Stomach (tissue), 9 donors: Measurements from ENCODE around the gene CACNA2D3. TPM values are rescaled to one million over a fixed set of nuclear protein-coding genes. Genes with fewer than 3 reads are reported as not detected.

Experiments used
- DNase-seq, 2 donors: peaks; one replicate each; pipeline versions ENCODE4 v3.0.0 to v3.0.0-alpha.2; 2013 to 2019
- H3K27ac ChIP-seq, 5 donors: fragments of 200-600 bp in 4 of 5; sonication (generic) in 4 of 5; one replicate each; pipeline ENCODE4 v1.5.1; 2013 to 2019; ENCODE audit warnings: mild to moderate bottlenecking in 1 of 5, moderate library complexity in 1 of 5
- H3K27me3 ChIP-seq, 3 donors: fragments of 200-600 bp; sonication (generic); one replicate each; pipeline ENCODE4 v1.5.1; 2017 to 2019; ENCODE audit warnings: mixed run types in 1 of 3
- H3K36me3 ChIP-seq, 4 donors: fragments of 200-600 bp; sonication (generic); 1 replicate in 3 of 4; 2 replicates in 1 of 4; pipeline ENCODE4 v1.5.1; 2016 to 2019
- H3K4me1 ChIP-seq, 4 donors: fragments of 200-600 bp; sonication (generic); one replicate each; pipeline ENCODE4 v1.5.1; 2016 to 2019
- H3K4me3 ChIP-seq, 4 donors: fragments of 200-600 bp; sonication (generic) in 3 of 4; one replicate each; pipeline ENCODE4 v1.5.1; 2016 to 2019; ENCODE audit warnings: mild to moderate bottlenecking in 1 of 4
- H3K9me3 ChIP-seq, 4 donors: fragments of 200-600 bp; sonication (generic); one replicate each; pipeline ENCODE4 v1.5.1; 2016 to 2019
- EP300 ChIP-seq: sonication (generic); formaldehyde crosslinking; IDR thresholded peaks from one replicate; pipeline ENCODE4 v1.6.1; 2017; ENCODE audit warnings: antibody characterized with exemption
- POLR2A ChIP-seq, 4 donors: fragments of 450-650 bp; IDR thresholded peaks; one replicate each; pipeline ENCODE4 v1.6.1; 2016; ENCODE audit warnings: antibody characterized with exemption in 4 of 4, control low read depth in 2 of 4, mild to moderate bottlenecking in 1 of 4, moderate library complexity in 1 of 4
- POLR2AphosphoS5 ChIP-seq, 3 donors: sonication (generic); formaldehyde crosslinking; IDR thresholded peaks; one replicate each; pipeline ENCODE4 v1.6.1; 2016; ENCODE audit warnings: antibody characterized with exemption in 3 of 3
- WGBS, 5 donors: extraction: QIAGEN DNeasy Blood & Tissue Kit in 3 of 5; methylation state at CpG; one replicate each; pipeline versions ENCODE4 v1.1.5 to v1.1.7; 2013 to 2018; 5-methylcytosine and 5-hydroxymethylcytosine counted together
- intact Hi-C: fragments of 100-400 bp; cut with DNase I; formaldehyde crosslinking; loops from one replicate; pipeline ENCODE4 v1.15.1; 2023; ENCODE audit warnings: low total_unique reads
- polyA plus RNA-seq, 3 donors: library from polyadenylated mRNA; stranded (reverse); fragments of 200-250 nt; gene quantifications; one replicate each; pipeline ENCODE4 v1.2.3, GENCODE V29; 2013
- total RNA-seq, 5 donors: library from RNA; depleted of rRNA; stranded (reverse); fragments of >200 nt; gene quantifications; one replicate each; pipeline versions ENCODE4 v1.1.0 to v1.2.3, GENCODE V29; 2014 to 2016
- TF ChIP-seq, protein P1 (sequence below), 7 experiments: fragments of 450-650 bp in 4 of 7; fragments of 200-600 bp in 3 of 7; sonication (generic) in 3 of 7; IDR thresholded peaks; one replicate each; pipeline ENCODE4 v1.5.1; 2016 to 2019; ENCODE audit warnings: antibody characterized with exemption in 7 of 7, control low read depth in 2 of 7, mild to moderate bottlenecking in 1 of 7
- donor health status: healthy with polysubstance abuse.
- donor health status: Bipolar disorder and iron deficiency.
- donor health status: healthy.

CACNA2D3 gene
- total and polyA plus RNA-seq, 8 donors = 0.56 to 54.0 (median 2.9) TPM; not detected in 1

DNA sequence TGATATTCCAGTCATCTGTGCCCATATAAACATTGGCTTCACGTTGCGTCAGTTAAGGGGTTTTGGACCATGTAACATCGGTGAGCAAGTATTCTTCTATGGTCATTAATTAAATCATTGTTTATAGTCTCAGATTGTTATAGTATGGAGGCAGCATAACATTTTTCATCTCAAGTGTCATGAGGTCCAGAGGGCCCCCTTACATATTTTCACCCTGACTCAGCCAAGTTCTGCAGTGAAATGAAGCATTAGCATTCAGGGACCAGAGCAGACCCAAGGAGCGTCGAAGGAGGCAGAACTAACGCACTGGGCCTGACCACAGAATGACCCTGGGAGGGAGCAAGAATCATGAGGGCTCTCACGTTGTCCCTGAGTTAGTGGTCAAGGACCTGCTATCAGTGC is 634.0 kb downstream of the CACNA2D3 start:
- Histone ChIP-seq H3K4me3 (no peak overlapping the region), H3K36me3 (no peaks in the 10 kb centered on the region), H3K4me1 (no peaks in the 10 kb centered on the region), H3K27ac (no peak overlapping the region), H3K27me3 (no peaks in the 10 kb centered on the region), H3K9me3 (no peaks in the 10 kb centered on the region)
- TF ChIP-seq POLR2A (IDR thresholded peaks at IDR 0.05) (no peak), POLR2AphosphoS5 (IDR thresholded peaks at IDR 0.05) (peak in 1 of 3 donors; percentile 12), EP300 (no peak)
- TF ChIP-seq, protein P1, sequence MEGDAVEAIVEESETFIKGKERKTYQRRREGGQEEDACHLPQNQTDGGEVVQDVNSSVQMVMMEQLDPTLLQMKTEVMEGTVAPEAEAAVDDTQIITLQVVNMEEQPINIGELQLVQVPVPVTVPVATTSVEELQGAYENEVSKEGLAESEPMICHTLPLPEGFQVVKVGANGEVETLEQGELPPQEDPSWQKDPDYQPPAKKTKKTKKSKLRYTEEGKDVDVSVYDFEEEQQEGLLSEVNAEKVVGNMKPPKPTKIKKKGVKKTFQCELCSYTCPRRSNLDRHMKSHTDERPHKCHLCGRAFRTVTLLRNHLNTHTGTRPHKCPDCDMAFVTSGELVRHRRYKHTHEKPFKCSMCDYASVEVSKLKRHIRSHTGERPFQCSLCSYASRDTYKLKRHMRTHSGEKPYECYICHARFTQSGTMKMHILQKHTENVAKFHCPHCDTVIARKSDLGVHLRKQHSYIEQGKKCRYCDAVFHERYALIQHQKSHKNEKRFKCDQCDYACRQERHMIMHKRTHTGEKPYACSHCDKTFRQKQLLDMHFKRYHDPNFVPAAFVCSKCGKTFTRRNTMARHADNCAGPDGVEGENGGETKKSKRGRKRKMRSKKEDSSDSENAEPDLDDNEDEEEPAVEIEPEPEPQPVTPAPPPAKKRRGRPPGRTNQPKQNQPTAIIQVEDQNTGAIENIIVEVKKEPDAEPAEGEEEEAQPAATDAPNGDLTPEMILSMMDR (IDR thresholded peaks at IDR 0.05) = no peak
- peak in 1 of 2 donors; percentile 60 for DNase-seq
- WGBS, 5 donors = 57 to 74% (median 66%) methylated on average over 6 to 7 of the region's 7 CpGs
- intact Hi-C loops = no loop called here

DNA sequence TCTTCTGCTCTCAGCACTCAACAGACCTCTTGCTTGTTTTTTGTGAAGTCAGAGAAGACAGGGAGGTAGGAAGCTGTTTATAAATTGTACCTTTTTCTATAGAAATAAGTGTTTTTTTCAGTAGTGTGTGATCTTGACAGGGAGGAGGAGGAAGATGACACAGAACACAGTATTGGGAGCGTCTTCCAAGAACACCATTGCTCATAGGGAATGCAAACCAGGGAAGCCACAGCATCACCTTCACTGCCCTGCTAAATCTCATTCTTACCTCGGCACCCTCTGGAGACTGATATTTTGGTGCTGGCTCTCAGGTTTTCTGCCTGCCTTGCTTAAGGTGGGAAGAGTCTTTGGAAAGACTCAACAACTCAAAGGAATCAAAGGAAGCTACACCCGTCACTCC is 636.1 kb downstream of the CACNA2D3 start:
- H3K27me3 ChIP-seq = no peaks in the 10 kb centered on the region
- no peak for TF ChIP-seq EP300
- TF ChIP-seq POLR2AphosphoS5 (IDR thresholded peaks at IDR 0.05) = no peak
- TF ChIP-seq, protein P1 (IDR thresholded peaks at IDR 0.05) = no peak
- TF ChIP-seq POLR2A (IDR thresholded peaks at IDR 0.05) = no peak

DNA sequence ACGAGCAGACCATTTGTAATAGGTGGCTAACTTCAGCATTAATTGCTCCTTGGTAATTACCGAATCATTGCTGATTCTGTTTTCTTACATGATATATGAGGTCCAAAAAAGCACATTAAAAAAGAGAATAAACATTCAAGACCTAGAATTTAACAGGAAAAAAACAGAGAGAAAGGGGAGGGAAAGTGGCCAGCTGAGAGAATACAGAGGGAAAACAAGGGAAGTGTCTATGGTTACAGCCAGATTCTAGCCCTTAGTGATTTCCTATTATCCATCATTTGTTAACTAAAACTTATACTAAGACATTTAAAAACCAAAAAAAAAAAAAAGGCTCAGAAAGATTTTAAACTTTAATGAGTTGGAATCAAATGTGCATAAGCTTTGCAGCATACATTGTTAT is 636.8 kb downstream of the CACNA2D3 start:
- H3K27me3 ChIP-seq = no peaks in the 10 kb centered on the region
- no peaks in the 10 kb centered on the region for H3K36me3 ChIP-seq
- intact Hi-C loops = no loop called here
- no peak overlapping the region for H3K27ac ChIP-seq
- H3K4me1 ChIP-seq = no peaks in the 10 kb centered on the region
- no peak for TF ChIP-seq POLR2AphosphoS5 (IDR thresholded peaks at IDR 0.05)
- TF ChIP-seq EP300 = no peak
- no peak for TF ChIP-seq POLR2A (IDR thresholded peaks at IDR 0.05)
- TF ChIP-seq, protein P1 (IDR thresholded peaks at IDR 0.05) = no peak
- no peak overlapping the region for H3K4me3 ChIP-seq
- DNase-seq = peak in 1 of 2 donors; percentile 55
- H3K9me3 ChIP-seq = no peaks in the 10 kb centered on the region
- 13 to 40% (median 37%) methylated on average over 2 of the region's 2 CpGs for WGBS, 5 donors

More for the DNA sequence above, 636.1 kb downstream of the CACNA2D3 start:
- Histone ChIP-seq H3K4me3 (no peak overlapping the region), H3K9me3 (no peaks in the 10 kb centered on the region), H3K27ac (no peak overlapping the region), H3K36me3 (no peaks in the 10 kb centered on the region), H3K4me1 (no peaks in the 10 kb centered on the region)
- intact Hi-C loops = no loop called here
- WGBS, 5 donors = 85 to 95% (median 90%) methylated on average over 3 of the region's 3 CpGs
- no peak for DNase-seq

DNA sequence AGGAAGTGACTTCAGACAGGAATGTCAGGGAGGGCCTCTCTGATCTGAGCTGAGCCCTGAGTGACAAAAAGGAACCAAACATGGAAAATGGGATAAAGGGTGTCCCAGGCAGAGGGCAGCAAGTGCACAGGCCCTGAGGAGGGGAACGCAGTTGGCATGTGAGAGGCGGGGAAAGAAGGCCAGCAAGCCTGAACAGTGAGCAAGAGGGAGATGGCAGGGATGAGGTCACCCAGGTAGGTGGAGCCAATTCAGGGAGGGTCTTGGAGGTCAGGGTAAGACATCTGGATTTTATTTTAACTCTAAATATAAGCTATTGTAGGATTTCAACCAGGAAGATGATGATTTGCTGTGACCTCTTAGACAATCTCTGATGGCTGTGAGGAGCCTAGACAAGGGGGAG is 637.8 kb downstream of the CACNA2D3 start:
- intact Hi-C loops = no loop called here
- Histone ChIP-seq H3K36me3 (no peaks in the 10 kb centered on the region), H3K9me3 (no peaks in the 10 kb centered on the region), H3K4me1 (no peaks in the 10 kb centered on the region), H3K27me3 (no peaks in the 10 kb centered on the region), H3K27ac (no peak overlapping the region), H3K4me3 (no peak overlapping the region)
- no peak for DNase-seq
- WGBS, 5 donors = 86 to 98% (median 93%) methylated on average over 2 of the region's 2 CpGs
- TF ChIP-seq POLR2A (IDR thresholded peaks at IDR 0.05) = no peak
- no peak for TF ChIP-seq POLR2AphosphoS5 (IDR thresholded peaks at IDR 0.05)
- no peak for TF ChIP-seq EP300
- TF ChIP-seq, protein P1 (IDR thresholded peaks at IDR 0.05) = no peak
